HG03045 (cell line): Measurements from ENCODE around the gene RNF32.
"Not testable (repeated sequence)": the region's sequence is repeated elsewhere in the genome, so short reads cannot be mapped to it uniquely, and the experiment has no call there.

Experiments
- ATAC-seq: cut with Tn5 transposase; IDR thresholded peaks from one replicate; pipeline ENCODE4 v1.9.1; 2021; ENCODE audit warnings: mild to moderate bottlenecking, moderate library complexity; ENCODE audit not compliant: unreplicated experiment

The RNF32 gene

GRCh38 chr7:156612930-156613329 lies 27.6 kb upstream of the RNF32 start:
- ATAC-seq, result peak; percentile 81

GRCh38 chr7:156614434-156615264 lies 25.9 kb upstream of the RNF32 start:
- ATAC-seq, result no peak

GRCh38 chr7:156616269-156617202 lies 24.0 kb upstream of the RNF32 start:
- no peak for ATAC-seq

- no peak for ATAC-seq
Measured at GRCh38 chr7:156617215-156617614, 23.4 kb upstream of the RNF32 start.

- no peak for ATAC-seq
Measured at GRCh38 chr7:156618078-156618779, 22.3 kb upstream of the RNF32 start.

- no peak for ATAC-seq
Measured at GRCh38 chr7:156618780-156619367, 21.7 kb upstream of the RNF32 start.

- not testable (repeated sequence) for ATAC-seq
Measured at GRCh38 chr7:156619488-156620290, 20.9 kb upstream of the RNF32 start.

- no peak for ATAC-seq
Measured at GRCh38 chr7:156620291-156620675, 20.3 kb upstream of the RNF32 start.

- ATAC-seq, result no peak
Measured at GRCh38 chr7:156621652-156622051, 18.9 kb upstream of the RNF32 start.

- ATAC-seq, result no peak
Measured at GRCh38 chr7:156625580-156625979, 15.0 kb upstream of the RNF32 start.

- ATAC-seq, result no peak
Measured at GRCh38 chr7:156626220-156626895, 14.2 kb upstream of the RNF32 start.

GRCh38 chr7:156628562-156628961 lies 12.0 kb upstream of the RNF32 start:
- ATAC-seq, result no peak

- ATAC-seq, result no peak
Measured at GRCh38 chr7:156629873-156630272, 10.7 kb upstream of the RNF32 start.

- no peak for ATAC-seq
Measured at GRCh38 chr7:156634117-156634516, 6.5 kb upstream of the RNF32 start.

GRCh38 chr7:156635529-156636385 lies 4.8 kb upstream of the RNF32 start:
- no peak for ATAC-seq

- ATAC-seq, result not testable (repeated sequence)
Measured at GRCh38 chr7:156637093-156637492, 3.5 kb upstream of the RNF32 start.

GRCh38 chr7:156638443-156639077 lies 2.0 kb upstream of the RNF32 start:
- no peak for ATAC-seq
